Ascending aorta (tissue), 2 donors: Measurements from ENCODE around the gene VSTM2B. TPM values are rescaled to one million over a fixed set of nuclear protein-coding genes. Genes with fewer than 3 reads are reported as not detected.

Source experiments
- DNase-seq, 2 donors: peaks; one replicate each; pipeline ENCODE4 v3.0.0-alpha.2; 2019; ENCODE audit warnings: low spot score in 2 of 2
- H3K27ac ChIP-seq, 2 donors: fragments of 200-600 bp; sonication (generic); one replicate each; pipeline ENCODE4 v1.5.1; 2016 to 2017; ENCODE audit warnings: mild to moderate bottlenecking in 1 of 2
- H3K27me3 ChIP-seq: fragments of 200-600 bp; sonication (generic); one replicate; pipeline ENCODE4 v1.5.1; 2017
- H3K36me3 ChIP-seq, 2 donors: fragments of 200-600 bp; sonication (generic); one replicate each; pipeline ENCODE4 v1.5.1; 2016
- H3K4me1 ChIP-seq, 2 donors: fragments of 200-600 bp; sonication (generic); one replicate each; pipeline ENCODE4 v1.5.1; 2016 to 2017; ENCODE audit warnings: mild to moderate bottlenecking in 1 of 2
- H3K4me3 ChIP-seq, 2 donors: fragments of 200-600 bp; sonication (generic); one replicate each; pipeline ENCODE4 v1.5.1; 2016 to 2017; ENCODE audit warnings: mild to moderate bottlenecking in 1 of 2
- H3K9me3 ChIP-seq, 2 donors: fragments of 200-600 bp; sonication (generic); one replicate each; pipeline ENCODE4 v1.5.1; 2016
- intact Hi-C: fragments of 100-400 bp; cut with DNase I; formaldehyde crosslinking; loops from one replicate; pipeline ENCODE4 v1.15.1; 2023
- total RNA-seq: library from RNA; depleted of rRNA; stranded (reverse); fragments of >200 nt; gene quantifications from one replicate; pipeline ENCODE4 v1.1.0, GENCODE V29; 2016
- TF ChIP-seq, protein P1 (sequence below), 3 experiments: fragments of 200-600 bp in 2 of 3; fragments of 450-650 bp in 1 of 3; sonication (generic) in 2 of 3; IDR thresholded peaks; one replicate each; pipeline ENCODE4 v1.5.1; 2016 to 2019; ENCODE audit warnings: antibody characterized with exemption in 3 of 3, mild to moderate bottlenecking in 1 of 3, moderate library complexity in 1 of 3

The VSTM2B gene
- total RNA-seq, 1 donor from 2014 or later = not detected

DNA sequence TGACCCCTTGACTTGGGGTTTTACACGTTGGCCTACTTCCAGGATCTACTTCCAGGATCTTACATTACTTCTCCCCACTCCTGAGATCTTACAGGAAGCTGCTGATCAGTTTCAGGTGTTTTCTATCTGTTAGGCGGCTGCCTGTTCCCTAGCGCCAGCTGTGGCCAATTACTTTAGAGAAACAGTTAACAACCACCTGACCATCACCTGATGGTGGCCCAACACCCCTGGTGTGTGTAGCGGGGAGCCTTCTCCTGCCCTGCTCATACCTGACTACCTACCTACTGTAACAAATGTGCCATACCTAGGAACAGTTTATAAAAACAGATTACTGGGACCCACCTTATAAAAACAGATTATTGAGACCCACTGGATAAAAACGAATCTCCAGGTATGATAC, 77.5 kb downstream of the VSTM2B start:
- Histone ChIP-seq H3K9me3 (no peaks in the 10 kb centered on the region), H3K27ac (no peak overlapping the region), H3K36me3 (no peaks in the 10 kb centered on the region), H3K27me3 (no peaks in the 10 kb centered on the region), H3K4me1 (peaks cover 0 to 10% of the 10 kb centered on the region in 2 donors), H3K4me3 (no peak overlapping the region)
- no peak for DNase-seq
- intact Hi-C loops = loop anchor here (10.0 kb wide), 1 partner anchor 389 kb away; the partner anchor contains the start of gene UQCRFS1
- TF ChIP-seq, protein P1, sequence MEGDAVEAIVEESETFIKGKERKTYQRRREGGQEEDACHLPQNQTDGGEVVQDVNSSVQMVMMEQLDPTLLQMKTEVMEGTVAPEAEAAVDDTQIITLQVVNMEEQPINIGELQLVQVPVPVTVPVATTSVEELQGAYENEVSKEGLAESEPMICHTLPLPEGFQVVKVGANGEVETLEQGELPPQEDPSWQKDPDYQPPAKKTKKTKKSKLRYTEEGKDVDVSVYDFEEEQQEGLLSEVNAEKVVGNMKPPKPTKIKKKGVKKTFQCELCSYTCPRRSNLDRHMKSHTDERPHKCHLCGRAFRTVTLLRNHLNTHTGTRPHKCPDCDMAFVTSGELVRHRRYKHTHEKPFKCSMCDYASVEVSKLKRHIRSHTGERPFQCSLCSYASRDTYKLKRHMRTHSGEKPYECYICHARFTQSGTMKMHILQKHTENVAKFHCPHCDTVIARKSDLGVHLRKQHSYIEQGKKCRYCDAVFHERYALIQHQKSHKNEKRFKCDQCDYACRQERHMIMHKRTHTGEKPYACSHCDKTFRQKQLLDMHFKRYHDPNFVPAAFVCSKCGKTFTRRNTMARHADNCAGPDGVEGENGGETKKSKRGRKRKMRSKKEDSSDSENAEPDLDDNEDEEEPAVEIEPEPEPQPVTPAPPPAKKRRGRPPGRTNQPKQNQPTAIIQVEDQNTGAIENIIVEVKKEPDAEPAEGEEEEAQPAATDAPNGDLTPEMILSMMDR (IDR thresholded peaks at IDR 0.05) = no peak

DNA sequence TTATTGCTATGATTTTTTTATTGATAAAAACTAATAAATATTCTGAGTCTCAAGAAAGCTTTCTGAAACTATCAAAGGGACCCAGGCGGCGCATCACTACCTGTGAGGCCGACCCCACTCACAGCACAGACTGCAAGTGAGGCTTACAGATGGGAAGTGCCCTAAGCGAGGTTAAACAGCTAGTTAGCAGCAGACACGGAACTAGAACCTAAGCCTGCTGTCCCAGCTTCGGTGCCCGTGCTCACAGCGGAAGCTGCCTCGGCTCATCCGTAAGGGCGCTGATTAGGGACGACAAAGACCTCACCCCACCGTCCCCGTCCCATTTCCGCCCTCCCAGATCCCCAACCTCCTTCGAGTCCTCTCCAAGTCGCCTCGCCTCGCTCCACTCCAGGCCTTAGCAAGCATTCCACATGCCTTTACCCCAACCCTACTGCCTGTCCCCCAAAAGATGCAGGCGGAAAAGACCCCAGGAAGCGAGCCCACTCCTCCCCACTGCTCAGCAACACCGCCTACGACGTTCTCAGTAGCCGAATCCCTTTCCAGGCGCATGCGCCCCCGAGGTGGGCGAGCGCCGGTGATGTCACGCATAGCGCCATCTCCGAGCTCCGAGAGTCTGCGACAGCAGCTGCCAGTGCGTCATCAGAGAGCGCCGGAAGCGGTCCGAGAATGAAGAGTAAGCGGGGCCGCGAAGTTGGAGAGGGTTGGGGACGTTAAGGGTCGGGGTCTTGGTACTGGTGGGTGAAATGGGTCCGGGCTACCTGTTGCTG, 80.0 kb downstream of the VSTM2B start, which contains the start of gene POP4:
TSS of gene POP4 (plus strand) at position 631 of the 767 bp plus-strand sequence. CDS start at position 667, 36 bp downstream.
- peak within 1 kb of the TSS; percentile 85 to 93 for H3K27ac ChIP-seq
- no peaks in the 10 kb centered on the region for H3K9me3 ChIP-seq
- H3K36me3 ChIP-seq = peaks cover 0 to 14% of the 10 kb centered on the region in 2 donors
- intact Hi-C loops = loop anchor here (1.0 to 10.0 kb wide), 6 partner anchors 59 to 391 kb away; partner anchors contain the start of genes C19orf12, CCNE1, PLEKHF1 and UQCRFS1
- peaks cover 0 to 10% of the 10 kb centered on the region in 2 donors for H3K4me1 ChIP-seq
- H3K27me3 ChIP-seq = no peaks in the 10 kb centered on the region
- DNase-seq = peak; percentile 89 to 98
- TF ChIP-seq, protein P1 (IDR thresholded peaks at IDR 0.05) = no peak
- H3K4me3 ChIP-seq = peak within 1 kb of the TSS; percentile 69 to 80

DNA sequence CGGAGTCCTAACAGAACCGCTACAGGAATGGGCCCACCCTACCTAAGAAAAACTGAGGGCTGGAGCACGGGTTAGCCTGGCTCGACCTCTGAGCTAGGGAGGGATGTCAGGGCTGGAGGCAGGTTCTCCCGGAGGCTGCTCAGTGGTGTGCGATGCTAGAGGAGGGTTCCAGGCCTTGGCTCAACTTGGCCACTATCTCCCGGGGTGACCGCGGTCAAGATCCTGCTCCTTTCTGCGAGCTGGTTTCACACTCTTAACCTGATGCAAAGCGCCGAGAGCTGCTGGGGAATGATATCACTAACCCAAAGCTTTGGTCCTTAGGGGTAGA, 80.6 kb downstream of the VSTM2B start:
- H3K36me3 ChIP-seq = peaks cover 2 to 19% of the 10 kb centered on the region in 2 donors
- H3K4me3 ChIP-seq = peak overlapping the region; percentile 69 to 80

DNA sequence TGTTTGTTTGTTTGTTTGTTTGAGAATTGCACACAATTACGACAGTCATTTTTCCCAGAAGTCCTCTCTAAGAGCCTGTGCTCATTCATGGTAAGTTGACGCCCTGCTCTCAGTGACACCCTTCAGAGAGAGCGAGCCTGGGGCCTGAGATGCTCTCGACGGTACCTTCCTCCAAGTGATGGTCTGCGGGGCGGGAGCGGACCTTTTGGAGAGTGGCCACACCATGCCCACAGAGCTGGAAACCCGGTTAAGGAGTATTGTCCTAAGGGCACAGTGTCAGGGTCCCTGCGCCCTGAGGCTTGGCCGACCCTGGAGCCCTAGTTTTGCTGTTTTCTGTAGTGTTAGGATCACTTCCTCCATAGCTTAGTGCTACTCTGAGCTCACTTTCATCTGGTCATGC, 83.8 kb downstream of the VSTM2B start:
- H3K27ac ChIP-seq = no peak overlapping the region
- intact Hi-C loops = loop anchor here (1.0 to 10.0 kb wide), 5 partner anchors 85 to 395 kb away; partner anchors contain the start of genes UQCRFS1 and URI1
- H3K4me3 ChIP-seq = no peak overlapping the region
- TF ChIP-seq, protein P1 (IDR thresholded peaks at IDR 0.05) = no peak
- no peak for DNase-seq
- no peaks in the 10 kb centered on the region for H3K27me3 ChIP-seq
- peaks cover 34 to 51% of the 10 kb centered on the region in 2 donors for H3K36me3 ChIP-seq
- peaks cover 0 to 10% of the 10 kb centered on the region in 2 donors for H3K4me1 ChIP-seq
- H3K9me3 ChIP-seq = no peaks in the 10 kb centered on the region

More for the DNA sequence above, 80.6 kb downstream of the VSTM2B start:
- peak overlapping the region; percentile 85 to 93 for H3K27ac ChIP-seq
- intact Hi-C loops = loop anchor here (1.0 to 10.0 kb wide), 6 partner anchors 59 to 392 kb away; partner anchors contain the start of genes C19orf12, CCNE1, PLEKHF1 and UQCRFS1
- H3K27me3 ChIP-seq = no peaks in the 10 kb centered on the region
- TF ChIP-seq, protein P1 (IDR thresholded peaks at IDR 0.05) = no peak
- H3K4me1 ChIP-seq = peaks cover 0 to 10% of the 10 kb centered on the region in 2 donors
- H3K9me3 ChIP-seq = no peaks in the 10 kb centered on the region
- no peak for DNase-seq

DNA sequence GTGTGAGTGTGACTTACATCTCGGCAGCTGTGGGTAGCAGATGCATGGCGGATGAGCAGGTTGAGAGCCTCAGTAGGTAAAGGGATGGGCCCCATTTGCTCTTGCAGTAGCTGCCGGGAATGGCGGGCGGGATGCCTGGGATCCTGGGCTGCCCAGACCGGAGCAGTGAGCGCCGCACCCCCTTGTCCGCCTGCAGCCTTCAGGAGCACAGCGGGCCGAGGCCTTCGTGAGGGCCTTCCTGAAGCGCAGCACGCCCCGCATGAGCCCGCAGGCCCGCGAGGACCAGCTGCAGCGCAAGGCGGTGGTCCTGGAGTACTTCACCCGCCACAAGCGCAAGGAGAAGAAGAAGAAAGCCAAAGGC, 84.4 kb downstream of the VSTM2B start:
- TF ChIP-seq, protein P1 (IDR thresholded peaks at IDR 0.05) = no peak
- H3K9me3 ChIP-seq = no peaks in the 10 kb centered on the region
- intact Hi-C loops = loop anchor here (1.0 to 10.0 kb wide), 3 partner anchors 84 to 265 kb away; no protein-coding TSS in a partner anchor
- DNase-seq = no peak
- H3K36me3 ChIP-seq = peaks cover 37 to 57% of the 10 kb centered on the region in 2 donors
- H3K4me3 ChIP-seq = no peak overlapping the region
- peaks cover 0 to 7% of the 10 kb centered on the region in 2 donors for H3K4me1 ChIP-seq
- no peaks in the 10 kb centered on the region for H3K27me3 ChIP-seq
- H3K27ac ChIP-seq = no peak overlapping the region
